NCI-H526 (cell line): ENCODE data around the gene RAD51B.
"Not testable (repeated sequence)": the region's sequence is repeated elsewhere in the genome, so short reads cannot be mapped to it uniquely, and the experiment has no call there.

ENCODE experiments used
- DNase-seq, 2 experiments: peaks; one replicate each; lab custom pipeline; 2025; lab: John Stamatoyannopoulos, UW

RAD51B gene

GRCh38 chr14:68027276-68027675 lies 207.7 kb downstream of the RAD51B start:
- DNase-seq, result no peak

GRCh38 chr14:68028075-68028474 lies 208.5 kb downstream of the RAD51B start:
- no peak for DNase-seq

GRCh38 chr14:68031011-68031410 lies 211.4 kb downstream of the RAD51B start:
- not testable (repeated sequence) for DNase-seq

GRCh38 chr14:68032154-68032553 lies 212.6 kb downstream of the RAD51B start:
- DNase-seq, result no peak

- DNase-seq, result no peak
Measured at GRCh38 chr14:68033336-68033932, 213.9 kb downstream of the RAD51B start.

- DNase-seq, result no peak
Measured at GRCh38 chr14:68034896-68035295, 215.3 kb downstream of the RAD51B start.

- DNase-seq, result no peak
Measured at GRCh38 chr14:68036202-68036601, 216.6 kb downstream of the RAD51B start.

GRCh38 chr14:68039593-68039992 lies 220.0 kb downstream of the RAD51B start:
- no peak for DNase-seq

- DNase-seq, result no peak
Measured at GRCh38 chr14:68040633-68041369, 221.2 kb downstream of the RAD51B start.

GRCh38 chr14:68041876-68042354 lies 222.3 kb downstream of the RAD51B start:
- DNase-seq, result peak; percentile 42 to 49

GRCh38 chr14:68042586-68043210 lies 223.1 kb downstream of the RAD51B start:
- DNase-seq, result peak; percentile 25 to 50

- DNase-seq, result no peak
Measured at GRCh38 chr14:68043752-68044151, 224.2 kb downstream of the RAD51B start.

- DNase-seq, result no peak
Measured at GRCh38 chr14:68047906-68048305, 228.3 kb downstream of the RAD51B start.

- not testable (repeated sequence) for DNase-seq
Measured at GRCh38 chr14:68048815-68049214, 229.2 kb downstream of the RAD51B start.

- DNase-seq, result no peak
Measured at GRCh38 chr14:68050177-68050576, 230.6 kb downstream of the RAD51B start.

GRCh38 chr14:68051146-68051545 lies 231.6 kb downstream of the RAD51B start:
- DNase-seq, result no peak

- peak in 1 of 2 experiments; percentile 11 for DNase-seq
Measured at GRCh38 chr14:68060198-68060597, 240.6 kb downstream of the RAD51B start.

- no peak for DNase-seq
Measured at GRCh38 chr14:68062651-68063050, 243.1 kb downstream of the RAD51B start.

- DNase-seq, result no peak
Measured at GRCh38 chr14:68065322-68065721, 245.7 kb downstream of the RAD51B start.

- no peak for DNase-seq
Measured at GRCh38 chr14:68074765-68075381, 255.3 kb downstream of the RAD51B start.

GRCh38 chr14:68075382-68076029 lies 255.9 kb downstream of the RAD51B start:
- no peak for DNase-seq

GRCh38 chr14:68076451-68076850 lies 256.9 kb downstream of the RAD51B start:
- no peak for DNase-seq
